Suprapubic skin (tissue), 4 donors: ENCODE results near the gene MAPK14. TPM values are rescaled to one million over a fixed set of nuclear protein-coding genes. Genes with fewer than 3 reads are reported as not detected.

ENCODE experiments used
- DNase-seq, 2 donors: peaks; one replicate each; pipeline ENCODE4 v3.0.0-alpha.2; 2019; ENCODE audit warnings: low spot score in 2 of 2
- H3K27ac ChIP-seq: fragments of 200-600 bp; sonication (generic); one replicate; pipeline ENCODE4 v1.5.1; 2019
- H3K27me3 ChIP-seq: fragments of 200-600 bp; sonication (generic); one replicate; pipeline ENCODE4 v1.5.1; 2019
- H3K36me3 ChIP-seq: fragments of 200-600 bp; sonication (generic); one replicate; pipeline ENCODE4 v1.5.1; 2019
- H3K4me1 ChIP-seq: fragments of 200-600 bp; sonication (generic); one replicate; pipeline ENCODE4 v1.5.1; 2019
- H3K4me3 ChIP-seq: fragments of 200-600 bp; sonication (generic); one replicate; pipeline ENCODE4 v1.5.1; 2019; ENCODE audit warnings: mild to moderate bottlenecking
- H3K9me3 ChIP-seq: fragments of 200-600 bp; sonication (generic); one replicate; pipeline ENCODE4 v1.5.1; 2019
- CTCF ChIP-seq, 2 donors: fragments of 200-600 bp in 1 of 2; fragments of 450-650 bp in 1 of 2; sonication (generic) in 1 of 2; IDR thresholded peaks; one replicate each; pipeline ENCODE4 v1.5.1; 2016 to 2019; ENCODE audit warnings: antibody characterized with exemption in 2 of 2, mild to moderate bottlenecking in 1 of 2, moderate library complexity in 1 of 2
- EP300 ChIP-seq: sonication (generic); formaldehyde crosslinking; IDR thresholded peaks from one replicate; pipeline ENCODE4 v1.6.1; 2017; ENCODE audit warnings: antibody characterized with exemption
- POLR2A ChIP-seq, 2 donors: fragments of 450-650 bp; IDR thresholded peaks; one replicate each; pipeline ENCODE4 v1.6.1; 2017; ENCODE audit warnings: antibody characterized with exemption in 2 of 2, mild to moderate bottlenecking in 2 of 2, moderate library complexity in 2 of 2
- POLR2AphosphoS5 ChIP-seq, 3 donors: sonication (generic); formaldehyde crosslinking; IDR thresholded peaks; one replicate each; pipeline ENCODE4 v1.6.1; 2017; ENCODE audit warnings: antibody characterized with exemption in 3 of 3
- WGBS: methylation state at CpG from one replicate; pipeline ENCODE4 v1.1.5; 2018; 5-methylcytosine and 5-hydroxymethylcytosine counted together
- total RNA-seq, 4 donors: library from RNA; depleted of rRNA; stranded (reverse); fragments of >200 nt; gene quantifications; one replicate each; pipeline ENCODE4 v1.1.0, GENCODE V29; 2016

MAPK14 gene
- total RNA-seq, 4 donors from 2014 or later = 51.7 to 105 (median 57.8) TPM

- H3K27ac ChIP-seq = no peak overlapping the region
- peak in 1 of 2 donors; percentile 55 for DNase-seq
- peaks cover 37% of the 10 kb centered on the region for H3K36me3 ChIP-seq
- H3K9me3 ChIP-seq = no peaks in the 10 kb centered on the region
- TF ChIP-seq EP300 (no peak), CTCF (IDR thresholded peaks at IDR 0.05) (no peak), POLR2A (IDR thresholded peaks at IDR 0.05) (no peak), POLR2AphosphoS5 (IDR thresholded peaks at IDR 0.05) (no peak)
- 97% methylated on average over 11 of the region's 12 CpGs for WGBS
- H3K4me1 ChIP-seq = peaks cover 35% of the 10 kb centered on the region
- no peak overlapping the region for H3K4me3 ChIP-seq
- H3K27me3 ChIP-seq = no peaks in the 10 kb centered on the region
Measured at GRCh38 chr6:36136551-36136950, 108.9 kb downstream of the MAPK14 start.

GRCh38 chr6:36138667-36139066 is 111.1 kb downstream of the MAPK14 start:
- no peak for TF ChIP-seq CTCF (IDR thresholded peaks at IDR 0.05)
- no peak for TF ChIP-seq POLR2AphosphoS5 (IDR thresholded peaks at IDR 0.05)
- TF ChIP-seq EP300 = no peak
- TF ChIP-seq POLR2A (IDR thresholded peaks at IDR 0.05) = no peak
- no peaks in the 10 kb centered on the region for H3K27me3 ChIP-seq
- peaks cover 17% of the 10 kb centered on the region for H3K4me1 ChIP-seq
- peak in 1 of 2 donors; percentile 53 for DNase-seq
- H3K36me3 ChIP-seq = peaks cover 37% of the 10 kb centered on the region
- H3K4me3 ChIP-seq = no peak overlapping the region
- H3K27ac ChIP-seq = no peak overlapping the region
- H3K9me3 ChIP-seq = no peaks in the 10 kb centered on the region
- WGBS = 95% methylated on average over 12 of the region's 15 CpGs

GRCh38 chr6:36139431-36139830 is 111.8 kb downstream of the MAPK14 start:
- no peak for TF ChIP-seq CTCF (IDR thresholded peaks at IDR 0.05)
- TF ChIP-seq POLR2AphosphoS5 (IDR thresholded peaks at IDR 0.05) = no peak
- no peak for TF ChIP-seq POLR2A (IDR thresholded peaks at IDR 0.05)
- TF ChIP-seq EP300 = no peak
- Histone ChIP-seq H3K9me3 (no peaks in the 10 kb centered on the region), H3K27me3 (no peaks in the 10 kb centered on the region), H3K4me1 (peaks cover 15% of the 10 kb centered on the region), H3K27ac (no peak overlapping the region), H3K4me3 (no peak overlapping the region), H3K36me3 (peaks cover 37% of the 10 kb centered on the region)
- no peak for DNase-seq
- 71% methylated on average over 5 of the region's 7 CpGs for WGBS

DNA sequence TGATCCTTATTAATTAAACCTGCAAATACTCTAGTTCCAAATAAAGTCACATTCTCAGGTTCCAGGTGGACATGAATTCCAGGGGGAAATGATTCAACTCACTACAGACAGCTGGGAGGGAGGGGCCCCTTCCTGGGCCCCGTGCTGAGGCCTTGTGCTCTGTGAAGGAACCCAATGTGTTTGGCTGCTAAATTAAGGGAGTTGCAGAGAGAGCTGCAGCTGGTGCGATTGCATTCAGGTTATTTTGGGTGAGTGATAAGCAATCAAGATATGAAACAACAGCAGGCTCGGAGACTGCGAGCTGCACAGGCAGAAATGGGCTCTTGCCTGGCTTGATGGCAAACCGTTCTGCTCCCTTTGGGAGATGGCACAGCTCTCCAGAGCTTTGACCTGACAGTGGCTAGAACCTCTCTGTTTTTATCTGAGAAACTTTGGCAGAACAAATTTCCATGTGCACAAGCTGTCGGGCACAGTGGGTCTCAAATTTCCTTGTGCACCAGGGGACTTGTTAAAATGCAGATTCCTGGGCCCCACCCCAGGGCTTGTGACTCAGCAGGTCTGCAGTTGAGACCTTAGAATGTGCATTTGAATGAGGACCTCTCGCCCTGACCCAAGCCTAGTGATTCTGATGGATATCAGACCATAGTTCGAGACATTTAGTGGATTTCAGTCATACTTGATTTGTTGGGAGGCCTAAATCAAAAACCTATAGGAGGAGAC is 112.5 kb downstream of the MAPK14 start:
- 69% methylated on average over 7 of the region's 8 CpGs for WGBS
- peaks cover 37% of the 10 kb centered on the region for H3K36me3 ChIP-seq
- no peaks in the 10 kb centered on the region for H3K9me3 ChIP-seq
- H3K4me1 ChIP-seq = peaks cover 13% of the 10 kb centered on the region
- DNase-seq = no peak
- H3K27me3 ChIP-seq = no peaks in the 10 kb centered on the region
- TF ChIP-seq POLR2AphosphoS5 (IDR thresholded peaks at IDR 0.05) (no peak), POLR2A (IDR thresholded peaks at IDR 0.05) (no peak), CTCF (IDR thresholded peaks at IDR 0.05) (no peak), EP300 (no peak)
- H3K27ac ChIP-seq = no peak overlapping the region
- no peak overlapping the region for H3K4me3 ChIP-seq

GRCh38 chr6:36141091-36141490 is 113.5 kb downstream of the MAPK14 start:
- Histone ChIP-seq H3K4me1 (peaks cover 6% of the 10 kb centered on the region), H3K36me3 (peaks cover 37% of the 10 kb centered on the region), H3K9me3 (no peaks in the 10 kb centered on the region), H3K4me3 (no peak overlapping the region), H3K27ac (no peak overlapping the region), H3K27me3 (no peaks in the 10 kb centered on the region)
- WGBS = 65% methylated on average over 4 of the region's 4 CpGs
- no peak for TF ChIP-seq POLR2A (IDR thresholded peaks at IDR 0.05)
- no peak for TF ChIP-seq EP300
- no peak for TF ChIP-seq POLR2AphosphoS5 (IDR thresholded peaks at IDR 0.05)
- no peak for TF ChIP-seq CTCF (IDR thresholded peaks at IDR 0.05)
- no peak for DNase-seq
